Peyer's patch (tissue), 4 donors: ENCODE measurements around the gene HACD3.

Source experiments
- CTCF ChIP-seq, 6 experiments: fragments of 450-650 bp in 4 of 6; fragments of 200-600 bp in 2 of 6; sonication (generic) in 1 of 6; IDR thresholded peaks; one replicate each; pipeline ENCODE4 v1.5.1; 2017 to 2019; ENCODE audit warnings: antibody characterized with exemption in 6 of 6, mild to moderate bottlenecking in 3 of 6, moderate library complexity in 1 of 6
- POLR2A ChIP-seq, 2 donors: fragments of 450-650 bp; IDR thresholded peaks; one replicate each; pipeline ENCODE4 v1.5.1; 2017; ENCODE audit warnings: antibody characterized with exemption in 2 of 2, mild to moderate bottlenecking in 2 of 2, moderate library complexity in 2 of 2

- no peak for TF ChIP-seq CTCF (IDR thresholded peaks at IDR 0.05)
- no peak for TF ChIP-seq POLR2A (IDR thresholded peaks at IDR 0.05)
Measured at GRCh38 chr15:65603559-65603958, 73.3 kb downstream of the HACD3 start.
